ENCODE measurements around the gene PTPRN2. TPM values are rescaled to one million over a fixed set of nuclear protein-coding genes. Genes with fewer than 3 reads are reported as not detected.

The PTPRN2 gene
- total and polyA plus RNA-seq, 9 of the 15 experiments (the other 6 are each of a cell fraction or from before 2014, with no cell fraction given), result not detected

GRCh38 chr7:158497627-158498026, 90.0 kb downstream of the PTPRN2 start:
- no peaks in the 10 kb centered on the region for H3K9me3 ChIP-seq (replicated peaks; ENCODE audit: control insufficient read depth, insufficient read depth, low read depth, low read length)
- H3K9me1 ChIP-seq (ENCODE audit: control insufficient read depth, insufficient read depth, low read length), result no peaks in the 10 kb centered on the region
- peaks cover 18% of the 10 kb centered on the region for H4K20me1 ChIP-seq (replicated peaks; ENCODE audit: control insufficient read depth, insufficient read depth, low read length)
- DNase-seq (ENCODE audit: extremely low read depth in 1 of 4, low spot score in 3 of 4) (no peak), FAIRE-seq (no peak), ATAC-seq (no peak)
- no peak overlapping the region for H3K9ac ChIP-seq (ENCODE audit: insufficient read depth in 1 of 2, low read depth in 2 of 2, low read length in 2 of 2)
- BruUV-seq (replicated peaks), result no TSS peak
- no peak overlapping the region for H3K4me2 ChIP-seq (ENCODE audit: insufficient read depth, low read length)
- CTCF ChIA-PET (ENCODE audit: low intra/inter-chr PET ratio), result no interaction called here
- no peak for TF ChIP-seq RFX7 (CRISPR knock-in tag; IDR thresholded peaks at IDR 0.05)
- no peak for TF ChIP-seq ZNF431 (CRISPR knock-in tag; IDR thresholded peaks at IDR 0.05)
- no peak for TF ChIP-seq POLR3A (IDR thresholded peaks at IDR 0.05; ENCODE audit: borderline replicate concordance, extremely low read depth, insufficient read depth, insufficient read length)
- TF ChIP-seq EP300 (IDR thresholded peaks at IDR 0.05; ENCODE audit: low read length), result no peak
- no peak for TF ChIP-seq ZNF583 (CRISPR knock-in tag; IDR thresholded peaks at IDR 0.05)
- no peak for TF ChIP-seq JUND (IDR thresholded peaks at IDR 0.05; ENCODE audit: borderline replicate concordance, low read depth, low read length)
- TF ChIP-seq JUND (tag; IDR thresholded peaks at IDR 0.05; ENCODE audit: borderline replicate concordance, low read depth, low read length), result no peak
- no peak for TF ChIP-seq GTF2A2 (tag; IDR thresholded peaks at IDR 0.05)
- no peak for TF ChIP-seq CEBPG (CRISPR knock-in tag; IDR thresholded peaks at IDR 0.05)
- no peak for TF ChIP-seq CEBPG (tag; conservative IDR thresholded peaks at IDR 0.05 in 1 of 2, IDR thresholded peaks at IDR 0.05 in 1 of 2)
- peaks cover 0 to 5% of the 10 kb centered on the region in 2 experiments; a peak in 2 of 5 replicates for H3K4me1 ChIP-seq (replicated peaks in 1 of 2; ENCODE audit: control insufficient read depth in 2 of 2, insufficient read depth in 2 of 2, low read length in 2 of 2)
- in situ Hi-C loops (cut with MboI), result no loop called here
- intact Hi-C loops (cut with micrococcal nuclease), result loop anchor here (5.0 to 10.0 kb wide), 2 partner anchors 147 to 480 kb away; no protein-coding TSS in a partner anchor
- no peak overlapping the region for H3K4me3 ChIP-seq
- WGBS (ENCODE audit: insufficient coverage, low coverage, missing lambda C conversion rate), result 2% methylated on average over 9 of the region's 9 CpGs
- peaks cover 26 to 38% of the 10 kb centered on the region in 2 experiments for H3K27me3 ChIP-seq (ENCODE audit: control insufficient read depth in 2 of 2, insufficient read depth in 2 of 2, low read length in 2 of 2)
- POLR2A ChIA-PET, result no interaction called here
- no peak overlapping the region for H3K27ac ChIP-seq (ENCODE audit: extremely low read depth, low read depth, low read length)
- no peaks in the 10 kb centered on the region for H3K79me2 ChIP-seq (ENCODE audit: control insufficient read depth, insufficient read depth, low read length)
- H3K36me3 ChIP-seq (ENCODE audit: control insufficient read depth, insufficient read depth, low read length), result no peaks in the 10 kb centered on the region
- H2AFZ ChIP-seq (ENCODE audit: low read depth, low read length), result no peak overlapping the region
